Thyroid gland (tissue), 4 donors: ENCODE measurements around the gene NBPF9.
"Not testable (repeated sequence)": the region's sequence is repeated elsewhere in the genome, so short reads cannot be mapped to it uniquely, and the experiment has no call there.

Experiments
- CTCF ChIP-seq, 6 experiments: fragments of 200-600 bp in 3 of 6; fragments of 450-650 bp in 3 of 6; sonication (generic) in 3 of 6; IDR thresholded peaks; one replicate each; pipeline ENCODE4 v1.5.1; 2016 to 2019; ENCODE audit warnings: antibody characterized with exemption in 6 of 6, mild to moderate bottlenecking in 2 of 6, inconsistent platforms in 1 of 6, moderate library complexity in 1 of 6
- POLR2A ChIP-seq, 2 donors: fragments of 450-650 bp; IDR thresholded peaks; one replicate each; pipeline ENCODE4 v1.6.1; 2017; ENCODE audit warnings: antibody characterized with exemption in 2 of 2, mild to moderate bottlenecking in 2 of 2, moderate library complexity in 1 of 2

GRCh38 chr1:149033916-149034315, 69.4 kb downstream of the NBPF9 start:
- not testable (repeated sequence) for TF ChIP-seq CTCF, POLR2A (IDR thresholded peaks at IDR 0.05)
